DLD1 (cell line): Measurements from ENCODE around the gene GAREM2.

ENCODE experiments used
- in situ Hi-C: cut with HindIII; loops from 2 replicates; pipeline ENCODE4 v1.10.0; 2017; ENCODE audit warnings: low sequenced_read_pairs

The GAREM2 gene

GRCh38 chr2:26185954-26186770 is 13.3 kb downstream of the GAREM2 start:
- in situ Hi-C loops: no loop called here

- in situ Hi-C loops: no loop called here
Observed at GRCh38 chr2:26187114-26187513, 14.2 kb downstream of the GAREM2 start.

- in situ Hi-C loops: no loop called here
Observed at GRCh38 chr2:26187537-26188104, 14.7 kb downstream of the GAREM2 start.

- in situ Hi-C loops: no loop called here
Observed at GRCh38 chr2:26189123-26189522, 16.2 kb downstream of the GAREM2 start.

- in situ Hi-C loops: no loop called here
Observed at GRCh38 chr2:26189751-26190150, 16.9 kb downstream of the GAREM2 start.

GRCh38 chr2:26190369-26190768 is 17.5 kb downstream of the GAREM2 start:
- in situ Hi-C loops: no loop called here

- in situ Hi-C loops: no loop called here
Observed at GRCh38 chr2:26191316-26192159, 18.6 kb downstream of the GAREM2 start.

GRCh38 chr2:26193578-26194231 is 20.8 kb downstream of the GAREM2 start:
- in situ Hi-C loops: no loop called here

GRCh38 chr2:26195040-26195984 is 22.4 kb downstream of the GAREM2 start:
- in situ Hi-C loops: no loop called here

- in situ Hi-C loops: no loop called here
Observed at GRCh38 chr2:26196683-26197418, 24.0 kb downstream of the GAREM2 start.

- in situ Hi-C loops: no loop called here
Observed at GRCh38 chr2:26197516-26197915, 24.6 kb downstream of the GAREM2 start.

- in situ Hi-C loops: no loop called here
Observed at GRCh38 chr2:26202981-26203490, 30.1 kb downstream of the GAREM2 start.

- in situ Hi-C loops: no loop called here
Observed at GRCh38 chr2:26203906-26204305, 31.0 kb downstream of the GAREM2 start.

- in situ Hi-C loops: no loop called here
Observed at GRCh38 chr2:26212011-26212410, 39.1 kb downstream of the GAREM2 start.

- in situ Hi-C loops: no loop called here
Observed at GRCh38 chr2:26214759-26215158, 41.9 kb downstream of the GAREM2 start.

GRCh38 chr2:26215833-26216232 is 42.9 kb downstream of the GAREM2 start:
- in situ Hi-C loops: no loop called here

GRCh38 chr2:26216587-26216986 is 43.7 kb downstream of the GAREM2 start:
- in situ Hi-C loops: no loop called here

- in situ Hi-C loops: no loop called here
Observed at GRCh38 chr2:26217720-26218119, 44.8 kb downstream of the GAREM2 start.

- in situ Hi-C loops: no loop called here
Observed at GRCh38 chr2:26223018-26223417, 50.1 kb downstream of the GAREM2 start.
